Activated CD4-positive, alpha-beta T cell treated with anti-CD3 and anti-CD28 coated beads, Interleukin-2, amount 50 U/mL, for 48 hours (primary cell): ENCODE measurements around the gene EXD3.
"Not testable (repeated sequence)": the region's sequence is repeated elsewhere in the genome, so short reads cannot be mapped to it uniquely, and the experiment has no call there.

Experiments used
- DNase-seq, 2 experiments: peaks; one replicate each; pipeline ENCODE4 v3.0.0-alpha.2; 2020

The EXD3 gene

DNA sequence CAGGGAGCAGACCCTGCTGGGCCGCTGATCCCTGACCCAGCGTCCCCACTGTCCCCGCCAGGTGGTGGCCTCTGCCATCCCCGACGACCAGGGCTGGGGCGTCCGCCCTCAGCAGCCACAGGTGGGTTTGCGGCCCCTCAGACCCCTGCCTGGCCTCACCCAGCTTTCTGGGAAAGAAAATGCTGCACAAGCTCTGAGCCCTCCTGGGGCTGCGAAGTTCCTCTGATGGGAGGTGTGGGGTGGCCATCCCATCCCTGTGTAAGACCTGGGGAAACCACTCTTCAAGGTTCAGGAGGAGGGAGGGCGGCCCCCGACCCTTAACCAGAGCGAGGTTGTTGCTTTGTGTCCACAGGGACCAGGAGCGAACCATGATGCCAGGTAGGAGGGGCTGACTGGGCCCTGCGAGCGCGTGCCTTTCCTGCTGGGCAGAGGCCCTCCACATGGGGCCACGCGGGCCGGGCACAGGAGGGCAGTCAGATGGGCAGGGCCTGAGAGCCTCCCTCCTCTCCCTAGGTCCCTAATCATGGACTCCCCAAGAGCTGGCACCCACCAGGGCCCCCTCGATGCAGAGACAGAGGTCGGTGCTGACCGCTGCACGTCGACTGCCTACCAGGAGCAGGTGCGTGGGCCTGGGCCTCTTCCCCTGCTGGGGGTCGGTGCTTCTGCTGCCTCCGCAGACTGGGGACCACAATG is 7.9 kb upstream of the EXD3 start:
- no peak for DNase-seq

DNA sequence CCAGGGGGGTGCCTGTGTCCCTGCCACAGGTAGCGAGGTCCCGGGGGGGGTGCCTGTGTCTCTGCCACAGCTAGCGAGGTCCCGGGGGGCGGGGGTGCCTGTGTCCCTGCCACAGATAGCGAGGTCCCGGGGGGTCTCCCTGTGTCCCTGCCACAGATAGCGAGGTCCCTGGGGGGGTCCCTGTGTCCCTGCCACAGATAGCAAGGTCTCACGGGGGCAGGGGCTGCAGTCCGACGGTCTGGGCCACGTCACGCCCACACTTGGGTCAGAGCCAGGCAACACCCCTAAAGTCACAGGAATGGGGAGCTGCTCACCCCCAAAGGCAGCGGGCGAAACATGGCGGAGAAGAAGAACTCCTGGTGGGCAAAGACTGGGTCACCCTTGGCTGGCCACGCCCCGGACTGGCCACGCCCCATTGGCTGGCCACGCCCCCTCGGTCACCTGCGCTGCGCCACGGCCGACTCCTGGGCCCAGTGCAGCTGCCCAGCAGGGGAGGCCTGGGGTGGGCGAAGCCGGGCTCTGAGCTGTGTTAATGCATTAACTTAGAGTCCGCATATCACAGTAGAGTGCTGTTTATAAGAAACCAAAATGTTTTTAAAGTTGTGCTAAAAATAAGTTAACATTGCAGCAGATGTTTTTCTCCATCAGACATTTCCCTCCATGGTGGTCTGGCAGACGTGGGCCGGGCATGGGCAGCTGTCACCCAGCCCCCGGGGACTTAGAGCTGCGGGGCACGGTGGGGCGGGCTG is 7.2 kb upstream of the EXD3 start:
- DNase-seq: no peak

DNA sequence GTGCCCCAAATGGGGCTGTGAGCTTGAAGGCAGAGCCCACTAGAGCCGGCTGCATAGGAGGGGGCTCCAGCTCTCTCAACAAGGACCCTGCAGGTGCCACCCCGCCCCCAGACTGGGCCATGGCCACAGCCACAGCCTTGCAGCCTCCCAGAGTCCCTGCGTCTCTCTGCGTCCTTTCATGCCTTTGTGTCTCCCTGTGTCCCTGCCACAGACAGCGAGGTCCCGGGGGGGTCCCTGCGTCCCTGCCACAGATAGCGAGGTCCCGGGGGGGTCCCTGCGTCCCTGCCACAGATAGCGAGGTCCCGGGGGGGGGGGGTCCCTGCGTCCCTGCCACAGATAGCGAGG is 6.6 kb upstream of the EXD3 start:
- no peak for DNase-seq

DNA sequence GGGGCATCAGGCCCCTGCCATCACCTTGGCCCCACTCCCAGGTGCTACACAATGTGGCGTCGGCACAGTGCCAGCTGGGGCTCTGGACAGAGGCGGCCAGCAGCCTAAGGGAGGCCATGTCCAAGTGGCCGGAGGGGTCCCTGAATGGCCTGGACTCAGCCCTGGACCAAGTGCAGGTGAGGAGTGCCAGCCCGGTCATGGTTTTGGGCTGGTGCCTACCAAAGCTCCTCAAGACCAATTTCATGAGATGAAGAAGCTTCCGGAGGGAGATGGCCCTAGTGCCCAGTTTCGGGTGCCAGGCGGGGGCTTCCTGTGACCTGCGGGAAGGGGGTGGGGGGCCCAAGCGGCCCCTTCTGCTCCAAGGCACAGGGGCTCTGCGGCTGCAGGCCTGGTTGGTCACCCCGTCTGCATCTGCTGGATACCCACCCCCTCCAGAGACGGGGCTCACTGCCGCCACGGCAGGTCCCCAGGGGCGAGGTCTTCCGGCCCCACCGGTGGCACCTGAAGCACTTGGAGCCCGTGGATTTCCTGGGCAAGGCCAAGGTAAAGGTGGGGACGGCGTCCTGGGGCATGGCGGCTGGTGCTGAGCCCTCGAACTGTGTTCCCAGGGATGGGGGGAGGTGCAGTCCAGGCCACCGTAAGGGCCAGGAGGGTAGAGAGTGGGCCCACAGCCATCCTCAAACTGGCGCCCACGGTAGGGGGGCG is 6.0 kb upstream of the EXD3 start:
- DNase-seq: no peak

DNA sequence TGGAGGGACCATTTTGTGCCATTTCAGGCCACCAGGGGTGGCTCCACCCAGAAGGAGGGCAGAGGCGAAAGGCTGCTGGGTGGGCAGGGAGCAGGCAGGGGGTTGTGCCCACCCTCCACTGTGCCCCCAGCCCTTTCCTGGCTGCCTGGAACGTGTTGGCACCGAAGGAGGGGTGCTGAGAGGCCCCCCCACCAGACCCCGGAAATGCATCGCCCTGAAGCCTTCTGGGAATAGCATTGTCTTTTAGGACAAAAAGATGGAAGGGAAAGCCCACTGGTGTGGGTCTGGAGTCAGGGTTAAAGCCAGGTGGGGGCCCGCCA is 5.3 kb upstream of the EXD3 start:
- DNase-seq: no peak

DNA sequence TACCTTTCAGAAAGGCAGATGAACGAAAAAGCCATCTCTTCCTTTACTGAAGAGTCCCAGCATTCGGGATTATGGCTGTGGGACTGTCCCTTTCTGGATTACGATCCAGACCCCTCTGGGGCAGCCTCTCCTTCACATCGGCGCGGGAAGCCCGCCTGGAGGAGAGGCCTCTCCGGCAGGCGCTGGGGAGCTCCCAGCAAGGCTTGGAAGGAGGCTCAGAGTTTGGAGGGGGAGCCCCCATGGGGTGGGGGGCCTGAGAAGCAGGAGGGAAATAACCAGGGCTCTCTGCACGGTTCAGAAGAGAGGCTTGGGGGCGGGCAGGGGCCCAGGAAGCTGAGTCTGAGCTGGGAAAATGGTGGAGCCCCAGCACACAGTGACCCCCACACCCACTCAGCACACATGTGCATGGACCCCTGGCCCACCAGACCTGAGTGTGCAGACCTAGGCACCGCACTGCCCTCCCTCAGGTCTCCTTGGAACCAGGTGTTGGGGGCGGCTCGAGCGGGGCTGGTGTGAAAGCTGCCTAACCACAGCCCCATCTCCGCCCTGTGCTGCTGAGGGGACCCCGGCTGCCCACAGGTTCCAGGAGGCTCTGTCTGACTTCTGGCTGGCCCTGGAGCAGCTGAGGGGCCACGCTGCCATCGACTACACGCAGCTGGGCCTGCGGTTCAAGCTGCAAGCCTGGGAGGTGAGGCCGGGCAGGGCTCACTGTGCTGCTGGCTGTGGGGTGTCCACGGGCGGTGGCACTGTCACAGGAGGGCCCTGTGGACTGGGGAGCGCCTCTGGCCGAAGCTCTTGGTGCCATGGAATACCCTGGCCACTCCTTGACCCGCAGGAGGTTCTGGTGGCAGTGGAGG is 4.7 kb upstream of the EXD3 start:
- no peak for DNase-seq

DNA sequence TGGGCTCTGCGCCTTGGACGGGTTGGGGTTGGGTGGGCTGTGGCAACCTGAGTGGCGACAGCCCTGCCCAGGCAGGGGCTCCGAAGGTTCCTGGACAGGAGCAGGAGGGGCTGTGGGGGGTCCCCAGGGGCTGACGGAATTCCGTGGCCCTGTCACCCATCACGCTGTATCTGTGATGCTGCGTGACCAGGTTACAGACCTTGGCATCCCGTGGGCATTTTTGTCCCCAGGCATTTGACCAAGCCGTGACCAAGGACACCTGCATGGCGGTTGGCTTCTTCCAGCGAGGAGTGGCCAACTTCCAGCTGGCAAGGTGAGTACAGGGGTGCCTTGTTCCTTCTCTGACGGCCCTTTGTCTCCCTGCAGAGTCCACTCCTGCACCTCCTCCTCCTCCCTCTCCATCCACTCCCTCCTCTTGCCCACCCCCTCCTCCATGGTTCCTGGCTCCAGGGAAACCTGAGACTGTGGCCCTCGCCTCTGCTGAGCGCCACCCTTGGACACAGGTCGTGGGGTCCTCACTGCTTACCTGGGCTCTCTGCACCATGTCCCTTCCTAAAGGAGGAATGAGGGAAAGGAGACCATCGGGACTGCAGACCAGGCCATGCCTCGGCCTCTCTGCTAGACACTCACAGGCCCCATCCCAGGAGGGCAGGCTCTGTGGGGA is 3.2 kb upstream of the EXD3 start:
- no peak for DNase-seq

DNA sequence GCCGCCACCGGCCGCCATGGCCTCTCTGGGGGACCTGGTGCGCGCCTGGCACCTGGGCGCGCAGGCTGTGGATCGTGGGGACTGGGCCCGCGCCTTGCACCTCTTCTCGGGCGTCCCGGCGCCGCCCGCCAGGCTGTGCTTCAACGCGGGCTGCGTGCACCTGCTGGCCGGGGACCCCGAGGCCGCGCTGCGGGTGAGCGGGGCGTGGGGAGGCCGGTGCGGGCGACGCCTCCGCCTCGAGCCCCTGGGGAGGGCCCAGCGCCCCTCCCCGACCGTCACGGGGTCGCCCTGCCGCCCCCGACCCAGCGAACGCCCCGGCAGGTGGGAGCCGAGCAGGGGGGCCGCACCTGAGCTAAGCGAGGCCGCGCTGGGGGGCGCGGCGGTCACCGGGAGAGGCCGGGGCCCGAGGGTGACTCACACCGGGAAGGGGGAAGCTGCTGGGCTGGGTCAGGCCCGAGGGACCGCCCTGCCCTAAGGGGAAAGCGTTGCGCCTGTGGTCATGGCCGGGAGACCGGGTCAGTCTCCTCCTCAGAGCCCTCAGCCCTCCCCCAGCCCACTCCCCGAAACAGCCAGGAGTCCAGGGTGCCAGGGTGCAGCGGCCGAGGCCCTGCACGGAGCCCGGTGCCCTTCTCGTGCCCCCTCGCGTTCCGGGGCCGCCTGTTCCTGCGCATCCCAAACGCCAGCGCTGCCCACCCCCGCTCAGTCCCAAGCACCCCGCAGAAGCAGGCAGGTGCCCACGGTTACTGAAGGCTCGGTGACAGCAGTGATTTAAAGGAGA is 741 bp upstream of the EXD3 start:
- no peak for DNase-seq

DNA sequence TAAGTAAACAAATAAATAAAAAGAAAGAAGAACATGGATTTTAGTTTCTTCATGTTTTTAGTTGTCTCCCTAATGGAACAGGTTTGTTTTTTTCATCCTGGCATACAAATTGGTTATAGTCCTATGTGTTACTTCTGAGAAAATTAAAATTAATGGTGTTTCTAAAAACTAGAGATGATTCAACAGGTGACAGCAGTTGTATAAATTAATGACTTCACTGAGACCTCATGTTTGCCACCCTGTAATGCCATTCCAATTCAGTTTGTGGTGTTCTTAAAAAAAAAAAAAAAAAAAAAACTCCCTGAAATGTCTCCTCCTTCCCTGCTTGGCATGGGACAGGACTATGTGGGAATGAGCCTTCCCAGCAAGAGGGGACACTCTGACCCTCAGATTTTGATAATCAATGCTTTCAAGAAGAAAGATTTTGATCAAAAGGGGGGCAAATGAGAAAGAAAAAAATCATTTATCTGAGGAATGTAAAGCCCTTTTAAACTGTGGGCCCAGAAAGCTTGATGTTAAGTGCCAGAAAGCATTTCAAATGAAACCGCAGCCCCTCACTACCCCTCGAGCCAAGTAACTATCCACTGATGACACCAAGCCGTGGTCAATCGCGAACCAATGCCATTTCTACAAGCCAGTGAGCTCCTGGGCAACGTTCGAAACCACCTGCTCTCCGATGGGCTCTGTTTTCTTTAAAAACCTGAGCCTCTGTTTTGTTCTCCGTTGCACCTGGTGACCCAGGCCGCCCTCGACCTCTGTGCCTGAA is 941 bp downstream of the EXD3 start:
- DNase-seq: no peak

DNA sequence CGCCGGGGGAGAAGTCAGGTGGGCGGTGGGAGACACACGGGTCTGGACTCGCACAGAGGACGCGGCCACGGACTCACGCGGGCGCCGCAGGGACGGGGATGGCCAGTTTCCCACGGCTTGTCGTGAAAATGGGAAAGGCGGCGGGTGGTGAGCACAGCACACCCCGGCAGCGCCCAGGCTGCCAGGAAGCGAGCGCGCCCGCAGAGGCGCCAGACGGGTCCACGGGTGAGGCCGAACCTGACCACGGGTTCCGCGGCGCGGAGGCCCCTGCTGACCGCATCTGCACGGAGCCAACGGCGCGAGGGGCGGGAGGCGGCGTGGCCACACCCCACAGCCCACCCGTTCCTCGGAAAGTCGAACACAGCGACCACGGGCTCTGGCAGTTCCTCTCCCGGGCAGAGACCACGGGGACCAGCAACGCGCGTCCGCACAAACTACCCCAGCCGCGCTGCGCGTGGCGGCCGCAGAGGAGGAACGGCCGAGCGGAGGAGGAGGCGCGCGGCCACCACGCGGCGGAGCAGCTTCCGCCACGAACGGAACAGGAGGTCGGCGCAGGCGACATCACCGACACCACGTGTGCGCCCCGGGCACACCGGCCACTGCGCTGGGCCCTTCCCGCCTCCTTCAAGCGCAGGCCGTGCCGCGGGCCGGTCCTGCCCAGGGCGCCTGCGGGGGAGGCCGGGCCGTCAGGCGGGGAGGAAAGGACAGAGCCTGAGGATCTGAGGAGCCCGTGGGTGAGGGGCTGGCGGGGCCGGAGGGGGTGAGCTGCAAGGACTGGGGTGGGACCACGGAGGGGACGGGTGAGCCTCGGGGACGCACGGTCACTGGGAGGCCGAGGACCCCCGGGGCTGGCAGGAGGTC is 5.6 kb downstream of the EXD3 start:
- no peak for DNase-seq

DNA sequence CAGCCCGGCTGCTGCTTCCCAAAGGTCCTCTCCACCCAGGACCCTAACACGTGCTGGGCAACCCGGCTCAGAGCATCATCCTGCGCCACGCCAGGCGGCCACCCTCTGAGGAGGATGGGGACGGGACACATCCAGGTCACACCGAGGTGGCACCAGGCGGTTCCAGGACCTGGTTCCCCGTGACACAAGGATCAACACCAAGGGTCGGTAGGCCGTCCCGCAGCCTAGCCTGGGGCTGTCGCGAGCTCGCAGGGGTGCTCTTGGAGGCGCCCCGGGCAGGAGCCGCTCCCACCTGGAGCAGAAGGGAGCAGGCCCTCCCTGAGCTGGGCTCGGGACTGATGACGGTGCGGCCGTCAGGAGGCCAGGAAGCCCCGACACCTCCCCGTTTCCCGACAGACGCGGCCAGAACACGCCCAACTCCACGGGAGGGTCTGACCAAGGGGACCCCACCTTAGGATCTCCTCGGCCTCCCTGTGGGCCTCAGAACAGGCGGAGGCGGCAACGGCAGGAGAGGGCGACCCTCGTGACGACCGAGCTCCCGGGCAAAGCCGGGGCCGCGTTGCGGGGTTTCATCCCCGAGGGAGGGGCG is 6.3 kb downstream of the EXD3 start:
- DNase-seq: no peak

DNA sequence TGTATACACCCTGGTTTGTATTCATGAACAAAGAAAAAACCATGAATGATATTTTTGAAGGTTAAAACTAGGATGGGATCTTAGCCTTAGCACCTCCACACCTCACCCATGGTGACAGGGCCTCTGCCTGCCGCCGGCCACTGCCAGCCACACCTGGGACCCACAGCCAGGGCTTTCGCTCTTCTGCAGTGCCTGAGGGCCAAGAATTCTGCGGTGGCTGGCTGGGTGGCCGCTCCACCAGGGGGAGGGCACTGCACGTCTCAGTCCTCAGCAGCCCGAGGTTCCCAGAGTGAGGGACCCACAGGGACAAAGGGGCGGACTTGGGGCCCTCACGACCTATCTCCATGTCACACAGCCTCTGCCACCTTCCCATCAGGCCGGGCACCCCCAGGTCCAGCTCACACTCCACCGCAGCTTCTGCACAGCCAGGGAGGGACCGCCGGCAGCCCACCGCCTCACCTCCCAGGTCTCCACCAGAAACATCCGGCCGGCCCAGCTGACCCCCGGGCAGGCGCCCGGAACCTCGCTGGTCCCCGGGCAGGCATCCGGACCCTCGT is 6.9 kb downstream of the EXD3 start:
- DNase-seq: no peak

DNA sequence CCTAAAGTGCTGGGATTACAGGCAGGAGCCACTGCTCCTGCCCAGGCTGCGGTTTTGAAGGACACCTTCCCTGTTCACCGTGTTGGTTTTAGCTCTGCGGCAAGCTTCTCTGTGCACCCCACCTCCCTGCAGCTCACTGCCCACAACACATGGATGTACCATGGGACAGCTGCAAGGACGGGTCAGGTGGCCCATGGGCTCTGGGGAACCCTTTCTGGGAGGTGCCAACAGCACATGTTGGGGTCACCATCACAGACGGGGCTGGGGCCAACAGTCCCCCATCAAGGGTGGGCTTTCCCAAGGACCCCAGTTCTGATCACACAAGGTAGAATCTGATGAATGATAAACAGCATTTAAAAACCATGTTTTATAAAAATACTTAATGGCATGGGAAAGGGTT is 7.5 kb downstream of the EXD3 start:
- no peak for DNase-seq

DNA sequence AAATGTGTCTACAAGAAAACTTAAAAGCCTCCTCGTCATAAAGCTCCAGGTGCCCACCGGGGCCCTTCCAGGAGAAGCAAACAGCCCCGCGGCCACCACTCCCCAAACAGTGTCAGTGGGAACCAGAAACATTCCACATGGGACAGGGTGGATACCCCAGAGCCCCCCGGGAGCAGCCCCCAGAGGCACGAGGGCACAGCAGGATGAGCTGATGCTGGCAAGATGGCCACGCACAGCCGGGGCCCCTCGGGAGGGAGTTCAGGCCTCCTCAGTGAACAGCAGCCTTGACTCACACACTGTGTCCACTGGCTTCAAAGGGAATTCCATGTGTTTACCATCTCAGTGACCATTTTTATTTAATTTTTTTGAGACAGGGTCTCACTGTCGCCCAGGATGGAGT is 10.5 kb downstream of the EXD3 start:
- no peak for DNase-seq

DNA sequence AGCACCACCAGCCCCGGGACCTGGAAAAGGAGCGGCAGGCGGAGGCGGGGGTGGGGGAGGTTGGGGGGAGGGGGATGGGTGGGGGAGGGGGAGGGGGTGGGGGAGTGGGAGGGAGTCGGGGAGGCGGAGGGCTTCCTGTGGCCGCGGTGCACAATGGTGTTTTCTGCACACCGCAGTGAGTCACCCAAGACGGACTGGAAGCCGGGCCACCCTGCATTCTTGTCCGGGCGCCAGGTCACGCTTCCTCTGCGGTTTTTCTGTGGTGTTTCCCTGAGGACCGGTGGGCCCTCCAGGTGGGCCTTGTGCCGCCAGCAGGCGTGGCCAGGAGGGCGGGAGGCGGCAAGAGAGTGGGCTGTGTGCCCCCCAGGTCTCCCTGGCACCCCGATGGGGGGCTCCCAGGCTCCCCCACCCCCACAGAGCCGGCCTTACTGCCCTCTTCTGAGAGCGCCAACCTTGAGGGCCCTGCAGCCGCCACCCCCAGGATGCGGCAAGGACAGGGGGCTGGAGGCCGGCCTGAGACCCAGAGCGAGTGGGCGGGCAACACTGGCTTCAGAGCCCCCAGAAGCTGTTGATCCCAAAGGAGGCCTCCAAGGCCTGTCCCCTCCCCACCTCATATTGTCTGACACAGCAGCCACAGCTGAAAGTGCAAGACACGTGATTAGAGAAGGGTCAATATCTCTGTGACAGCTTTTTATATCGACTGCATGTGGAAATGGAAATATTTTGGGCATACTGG is 11.1 kb downstream of the EXD3 start:
- DNase-seq: peak; percentile 64 to 70

DNA sequence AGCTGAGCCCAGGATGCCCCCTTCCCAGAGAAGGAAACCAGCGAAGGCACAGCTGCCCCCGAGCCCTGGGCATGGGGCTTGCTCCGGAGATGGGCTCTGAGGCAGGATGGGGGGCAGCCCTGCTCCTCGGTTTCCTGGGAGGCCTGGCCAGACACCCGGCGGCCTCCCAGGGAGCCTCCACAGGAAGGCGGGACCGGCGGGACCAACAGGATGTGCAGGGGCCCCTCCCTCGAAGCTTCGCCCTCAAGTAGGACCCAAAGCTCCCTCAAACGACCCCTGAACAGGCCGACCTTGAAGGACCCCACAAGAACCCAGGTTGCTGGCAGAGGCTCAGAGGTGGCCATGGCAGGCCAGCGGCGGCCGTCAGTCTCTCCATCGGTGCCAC is 11.7 kb downstream of the EXD3 start:
- DNase-seq: no peak

DNA sequence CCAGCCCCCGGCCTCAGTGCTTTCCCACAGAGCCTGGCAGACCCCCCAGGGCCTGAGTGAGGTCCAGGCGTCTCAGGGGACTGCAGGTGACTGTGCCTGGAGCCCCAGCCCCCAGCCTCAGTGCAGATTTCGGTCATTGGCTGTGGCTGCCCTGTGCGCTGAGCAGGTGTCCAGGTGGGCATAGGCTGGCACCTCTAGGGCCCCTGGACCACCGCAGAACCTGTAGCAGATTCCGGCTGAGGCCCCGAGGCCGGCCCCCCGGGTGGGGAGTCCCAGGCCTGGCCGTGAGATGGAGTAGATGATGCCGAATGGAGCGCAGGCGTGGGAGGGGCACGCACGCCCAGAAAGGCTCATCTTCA is 12.1 kb downstream of the EXD3 start:
- DNase-seq: no peak

DNA sequence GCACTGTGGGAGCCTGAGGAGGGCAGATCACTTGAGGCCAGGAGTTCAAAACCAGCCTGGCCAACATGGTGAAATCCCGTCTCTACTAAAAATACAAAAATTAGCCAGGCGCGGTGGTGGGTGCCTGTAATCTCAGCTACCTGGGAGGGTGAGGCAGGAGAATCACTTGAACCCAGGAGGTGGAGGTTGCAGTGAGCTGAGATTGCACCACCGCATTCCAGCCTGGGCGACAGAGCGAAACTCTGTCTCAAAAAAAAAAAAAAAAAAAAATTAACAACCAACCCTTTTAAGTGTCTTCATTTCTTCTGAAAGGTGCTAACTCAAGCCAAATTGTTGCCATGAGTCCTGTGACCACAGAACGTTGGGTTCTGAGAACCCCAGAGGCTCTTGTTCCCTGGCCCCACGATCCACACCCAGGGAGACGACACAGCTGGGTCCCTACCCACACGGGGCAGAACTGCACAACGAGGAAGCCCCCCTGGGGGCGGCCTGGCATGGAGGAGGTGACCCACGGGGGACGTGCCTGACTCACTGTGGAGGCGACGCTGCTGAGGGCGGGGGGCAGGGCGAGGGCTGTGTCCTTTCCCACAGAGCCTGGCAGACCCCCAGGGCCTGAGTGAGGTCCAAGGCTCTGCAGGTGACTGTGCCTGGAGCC is 12.6 kb downstream of the EXD3 start:
- DNase-seq: not testable (repeated sequence)
